K562 (cell line): Measurements from ENCODE around the gene STAU1. TPM values are rescaled to one million over a fixed set of nuclear protein-coding genes. Genes with fewer than 3 reads are reported as not detected.

Source experiments
- ASH1L ChIP-seq: fragments of 450-650 bp; IDR thresholded peaks from 2 replicates; pipeline ENCODE4 v1.6.1; 2018; ENCODE audit warnings: borderline replicate concordance, mild to moderate bottlenecking, low read depth; ENCODE audit not compliant: partially characterized antibody
- FOXK2 ChIP-seq, 2 experiments: fragments of 450-650 bp; IDR thresholded peaks in 1 of 2; conservative IDR thresholded peaks in 1 of 2; 2 replicates each; pipeline ENCODE4 v1.6.1; 2016; ENCODE audit warnings: low read depth in 2 of 2, mild to moderate bottlenecking in 1 of 2
- IRF2 ChIP-seq: sonication (generic); formaldehyde crosslinking; IDR thresholded peaks from 2 replicates; pipeline ENCODE4 v1.8.1; 2022; ENCODE audit warnings: mild to moderate bottlenecking, missing genetic modification reagents
- L3MBTL2 ChIP-seq: fragments of 450-650 bp; IDR thresholded peaks from 2 replicates; pipeline ENCODE4 v1.6.1; 2016; ENCODE audit warnings: mild to moderate bottlenecking, moderate library complexity
- MCM3 ChIP-seq: fragments of 450-650 bp; IDR thresholded peaks from 2 replicates; pipeline ENCODE4 v1.6.1; 2016
- RFX7 ChIP-seq: fragments of 250-450 bp; sonication (Bioruptor Pico); IDR thresholded peaks from 2 replicates; pipeline ENCODE4 v1.5.1; 2021; ENCODE audit warnings: mild to moderate bottlenecking
- SAFB ChIP-seq: fragments of 200-400 bp; formaldehyde crosslinking; IDR thresholded peaks from 2 replicates; pipeline ENCODE4 v1.6.1; 2017; ENCODE audit warnings: low read depth, low read length, borderline replicate concordance
- SMARCB1 ChIP-seq: IDR thresholded peaks from 2 replicates; pipeline ENCODE4 v1.6.1; 2011; ENCODE audit warnings: improper control_type of control experiment, low read depth; ENCODE audit not compliant: insufficient read length
- THRAP3 ChIP-seq: fragments of 450-650 bp; IDR thresholded peaks from 2 replicates; pipeline ENCODE4 v1.6.1; 2016; ENCODE audit warnings: mild to moderate bottlenecking, inconsistent platforms, borderline replicate concordance
- ZEB2 ChIP-seq: fragments of 450-650 bp; IDR thresholded peaks from 2 replicates; pipeline ENCODE4 v1.6.1; 2016
- ZNF143 ChIP-seq: sonication (generic); formaldehyde crosslinking; IDR thresholded peaks from 2 replicates; pipeline ENCODE4 v1.9.0; 2022; ENCODE audit warnings: mild to moderate bottlenecking, missing genetic modification reagents
- ZNF263 ChIP-seq: sonication (generic); formaldehyde crosslinking; IDR thresholded peaks from 2 replicates; pipeline ENCODE4 v1.8.0; 2022; ENCODE audit warnings: mild to moderate bottlenecking, missing genetic modification reagents, borderline replicate concordance
- polyA plus RNA-seq, 8 experiments: library from polyadenylated mRNA; depleted of rRNA in 4 of 8; stranded (reverse) in 5 of 8; unstranded in 3 of 8; fragments of >200 nt; fragmentation: Nextera tagmentation in 2 of 8; fragmentation: Illumina TruSeq in 1 of 8; extraction: Ambion mirVana in 2 of 8; extraction: Trizol in 1 of 8; gene quantifications; 2 replicates each; pipeline versions ENCODE4 v1.2.1 to v1.2.3, GENCODE V29; 2011 to 2014; ENCODE audit warnings: inconsistent platforms in 1 of 8, missing spikeins in 1 of 8
- total RNA-seq, 7 experiments: library from RNA; depleted of rRNA in 6 of 7; stranded (reverse); fragments of >200 nt in 6 of 7; fragmentation: Illumina TruSeq in 2 of 7; extraction: Trizol in 2 of 7; gene quantifications; 2 replicates each; pipeline versions ENCODE4 v1.2.1 to v1.2.3, GENCODE V29; 2011 to 2021; ENCODE audit warnings: low replicate concordance in 1 of 7
- TF ChIP-seq, protein P1 (sequence below): fragments of 250-450 bp; sonication (Bioruptor Pico); IDR thresholded peaks from 2 replicates; pipeline ENCODE4 v1.5.0; 2020; ENCODE audit warnings: mild to moderate bottlenecking

STAU1 gene
- total and polyA plus RNA-seq, 9 of the 15 experiments (the other 6 are each of a cell fraction or from before 2014, with no cell fraction given): 18.0 to 106 (median 50.6) TPM

DNA sequence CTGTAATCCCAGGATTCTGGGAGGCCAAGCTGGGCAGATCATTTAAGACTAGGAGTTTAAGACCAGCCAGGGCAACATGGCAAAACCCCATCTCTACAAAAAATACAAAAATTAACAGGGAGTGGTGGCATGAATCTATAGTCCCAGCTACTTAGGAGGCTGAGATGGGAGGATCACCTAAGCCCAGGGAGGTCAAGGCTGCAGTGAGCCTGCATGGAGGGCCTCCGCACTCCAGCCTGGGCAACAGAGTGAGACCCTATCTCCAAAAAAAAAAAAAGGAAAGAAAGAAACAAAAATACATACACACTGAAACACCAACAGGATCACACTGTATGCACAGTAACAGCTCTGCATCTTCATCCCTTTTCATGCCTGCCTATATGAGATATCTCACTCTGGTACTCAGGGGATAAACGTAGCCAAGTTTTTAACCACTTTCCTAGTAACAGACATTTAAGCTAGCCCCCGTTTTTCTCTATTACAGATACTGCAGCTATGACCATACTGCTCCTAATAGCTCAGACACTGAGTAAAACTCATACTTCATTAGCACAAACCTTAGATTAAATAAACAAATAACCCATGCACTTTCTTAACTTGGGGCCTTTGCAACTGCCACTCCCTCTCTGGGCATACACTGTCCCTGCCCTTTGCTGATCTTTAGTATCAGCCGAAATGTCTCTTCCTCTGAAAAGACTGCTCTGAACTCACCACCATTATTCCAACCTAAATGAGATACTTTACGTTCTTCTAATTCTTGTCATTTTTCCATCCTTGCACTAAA is 41.5 kb downstream of the STAU1 start (continued):
- TF ChIP-seq ASH1L: no peak
- TF ChIP-seq, protein P1, sequence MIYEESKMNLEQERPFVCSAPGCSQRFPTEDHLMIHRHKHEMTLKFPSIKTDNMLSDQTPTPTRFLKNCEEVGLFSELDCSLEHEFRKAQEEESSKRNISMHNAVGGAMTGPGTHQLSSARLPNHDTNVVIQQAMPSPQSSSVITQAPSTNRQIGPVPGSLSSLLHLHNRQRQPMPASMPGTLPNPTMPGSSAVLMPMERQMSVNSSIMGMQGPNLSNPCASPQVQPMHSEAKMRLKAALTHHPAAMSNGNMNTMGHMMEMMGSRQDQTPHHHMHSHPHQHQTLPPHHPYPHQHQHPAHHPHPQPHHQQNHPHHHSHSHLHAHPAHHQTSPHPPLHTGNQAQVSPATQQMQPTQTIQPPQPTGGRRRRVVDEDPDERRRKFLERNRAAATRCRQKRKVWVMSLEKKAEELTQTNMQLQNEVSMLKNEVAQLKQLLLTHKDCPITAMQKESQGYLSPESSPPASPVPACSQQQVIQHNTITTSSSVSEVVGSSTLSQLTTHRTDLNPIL: no peak
- TF ChIP-seq SAFB: no peak
- TF ChIP-seq L3MBTL2: no peak
- TF ChIP-seq THRAP3: no peak
- no peak for TF ChIP-seq MCM3
- no peak for TF ChIP-seq ZNF143 (CRISPR knock-in tag)
- no peak for TF ChIP-seq ZEB2
- no peak for TF ChIP-seq SMARCB1
- no peak for TF ChIP-seq RFX7 (CRISPR knock-in tag)
- no peak for TF ChIP-seq FOXK2 (conservative IDR thresholded peaks at IDR 0.05 in 1 of 2, IDR thresholded peaks at IDR 0.05 in 1 of 2; ENCODE audit: low read depth in 2 of 2)
- no peak for TF ChIP-seq ZNF263 (CRISPR knock-in tag)
- TF ChIP-seq IRF2 (CRISPR knock-in tag): no peak
